Stomach smooth muscle (tissue), 2 donors: ENCODE results near the gene LRRC66.

Source experiments
- H3K27ac ChIP-seq: one replicate; pipeline ENCODE4 v1.7.0; 2013; ENCODE audit warnings: mild to moderate bottlenecking, low read length, inconsistent platforms
- H3K27me3 ChIP-seq, 2 donors: one replicate each; pipeline ENCODE4 v1.7.0; 2013; ENCODE audit warnings: low read length in 2 of 2; ENCODE audit not compliant: insufficient read depth in 2 of 2, control insufficient read depth in 1 of 2
- H3K36me3 ChIP-seq, 2 donors: one replicate each; pipeline ENCODE4 v1.7.0; 2013; ENCODE audit warnings: low read length in 2 of 2; ENCODE audit not compliant: control insufficient read depth in 2 of 2, insufficient read depth in 2 of 2
- H3K4me1 ChIP-seq: one replicate; pipeline ENCODE4 v1.7.0; 2013; ENCODE audit warnings: low read length; ENCODE audit not compliant: control insufficient read depth, insufficient read depth
- H3K4me3 ChIP-seq, 2 donors: one replicate each; pipeline ENCODE4 v1.7.0; 2013; ENCODE audit warnings: low read length in 2 of 2
- H3K9ac ChIP-seq, 2 donors: one replicate each; pipeline ENCODE4 v1.7.0; 2013; ENCODE audit warnings: low read length in 2 of 2, mild to moderate bottlenecking in 1 of 2
- H3K9me3 ChIP-seq, 2 donors: one replicate each; pipeline ENCODE4 v1.7.0; 2013; ENCODE audit warnings: low read length in 2 of 2; ENCODE audit not compliant: control insufficient read depth in 2 of 2
- donor health status: healthy.
- donor health status: Pancreatic carcinoma.

Gene LRRC66

DNA sequence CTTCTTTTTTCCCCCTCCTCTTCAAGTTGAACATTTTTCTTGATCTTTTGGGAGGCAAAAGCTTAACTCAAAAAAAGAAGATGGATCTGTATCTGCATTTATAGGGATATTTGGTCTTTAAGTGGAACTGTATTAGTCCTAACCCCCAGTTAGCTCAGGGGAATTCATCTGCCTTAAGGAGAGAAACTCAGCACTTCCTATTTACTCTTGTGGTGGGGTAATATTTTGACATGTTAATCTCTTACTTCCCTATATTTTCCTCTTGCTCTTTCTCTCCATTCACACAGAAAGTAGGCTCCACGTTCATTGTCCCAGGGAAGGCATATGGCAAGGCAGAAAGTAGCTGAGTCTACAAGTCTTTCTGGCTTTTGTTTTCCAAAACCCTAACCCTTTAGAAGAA is 5.3 kb downstream of the LRRC66 start:
- Histone ChIP-seq H3K4me1 (no peaks in the 10 kb centered on the region), H3K4me3 (no peak overlapping the region), H3K36me3 (peaks cover 0 to 2% of the 10 kb centered on the region in 2 donors), H3K27me3 (no peaks in the 10 kb centered on the region), H3K27ac (no peak overlapping the region), H3K9me3 (no peaks in the 10 kb centered on the region), H3K9ac (no peak overlapping the region)

DNA sequence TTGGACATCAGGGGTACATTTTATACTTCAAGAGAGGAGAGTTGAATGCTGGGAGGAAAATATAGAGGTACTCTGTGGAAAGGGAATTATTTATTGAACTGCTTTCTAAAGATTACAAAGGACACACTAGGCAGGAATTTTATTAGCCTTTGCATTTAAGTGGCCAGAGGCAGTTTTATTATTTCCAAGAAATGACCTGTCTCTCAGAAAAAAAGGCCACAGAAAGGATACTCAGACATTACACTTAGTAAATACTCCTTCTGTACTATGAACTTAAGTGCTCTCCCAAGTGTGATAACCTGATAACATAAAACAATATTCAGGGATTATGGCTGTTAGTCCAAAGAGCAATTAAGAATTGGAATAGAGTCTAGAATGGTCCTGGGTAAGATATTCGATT is 7.5 kb downstream of the LRRC66 start:
- Histone ChIP-seq H3K4me1 (no peaks in the 10 kb centered on the region), H3K9me3 (no peaks in the 10 kb centered on the region), H3K36me3 (peaks cover 0 to 2% of the 10 kb centered on the region in 2 donors), H3K27me3 (no peaks in the 10 kb centered on the region), H3K9ac (no peak overlapping the region), H3K27ac (no peak overlapping the region), H3K4me3 (no peak overlapping the region)

DNA sequence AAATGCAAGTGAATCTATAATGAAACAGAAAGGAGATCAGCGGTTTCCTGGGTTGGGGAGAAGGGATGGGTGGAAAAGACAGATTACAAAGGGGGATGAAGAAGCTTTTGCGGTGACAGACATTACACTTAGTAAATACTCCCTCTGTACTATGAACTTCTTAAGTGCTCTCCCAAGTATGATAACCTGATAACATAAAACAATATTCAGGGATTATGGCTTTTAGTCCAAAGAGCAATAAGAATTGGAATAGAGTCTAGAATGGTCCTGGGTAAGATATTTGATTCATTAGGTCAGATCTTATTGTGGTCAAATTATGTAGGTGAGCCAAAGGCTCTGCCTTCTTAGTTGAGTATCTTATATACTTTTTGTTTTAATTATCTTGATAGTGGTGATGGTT is 9.2 kb downstream of the LRRC66 start:
- no peaks in the 10 kb centered on the region for H3K4me1 ChIP-seq
- no peaks in the 10 kb centered on the region for H3K9me3 ChIP-seq
- no peak overlapping the region for H3K27ac ChIP-seq
- no peaks in the 10 kb centered on the region for H3K27me3 ChIP-seq
- H3K9ac ChIP-seq: no peak overlapping the region
- no peak overlapping the region for H3K4me3 ChIP-seq
- peaks cover 0 to 2% of the 10 kb centered on the region in 2 donors for H3K36me3 ChIP-seq

DNA sequence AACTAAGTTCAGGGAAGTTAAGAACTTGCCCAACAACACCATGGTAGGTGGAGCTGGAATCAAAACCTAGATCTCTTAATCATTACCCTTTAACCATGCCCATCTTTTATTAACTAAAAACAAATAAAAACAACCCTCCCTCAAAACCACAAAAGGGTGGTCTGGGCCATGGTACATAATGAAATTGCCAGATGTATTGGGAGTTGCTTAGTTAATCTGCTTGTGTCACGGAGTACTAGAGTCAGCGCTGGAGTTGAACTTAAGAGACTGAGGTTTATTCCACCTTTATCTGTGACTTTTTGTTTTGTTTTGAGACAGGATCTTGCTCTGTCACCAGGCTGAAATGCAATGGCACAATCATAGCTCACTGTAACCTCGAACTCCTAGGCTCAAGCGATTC is 13.3 kb downstream of the LRRC66 start:
- Histone ChIP-seq H3K9ac (no peak overlapping the region), H3K27ac (no peak overlapping the region), H3K27me3 (no peaks in the 10 kb centered on the region), H3K9me3 (no peaks in the 10 kb centered on the region), H3K4me3 (no peak overlapping the region), H3K36me3 (peaks cover 0 to 2% of the 10 kb centered on the region in 2 donors), H3K4me1 (no peaks in the 10 kb centered on the region)

DNA sequence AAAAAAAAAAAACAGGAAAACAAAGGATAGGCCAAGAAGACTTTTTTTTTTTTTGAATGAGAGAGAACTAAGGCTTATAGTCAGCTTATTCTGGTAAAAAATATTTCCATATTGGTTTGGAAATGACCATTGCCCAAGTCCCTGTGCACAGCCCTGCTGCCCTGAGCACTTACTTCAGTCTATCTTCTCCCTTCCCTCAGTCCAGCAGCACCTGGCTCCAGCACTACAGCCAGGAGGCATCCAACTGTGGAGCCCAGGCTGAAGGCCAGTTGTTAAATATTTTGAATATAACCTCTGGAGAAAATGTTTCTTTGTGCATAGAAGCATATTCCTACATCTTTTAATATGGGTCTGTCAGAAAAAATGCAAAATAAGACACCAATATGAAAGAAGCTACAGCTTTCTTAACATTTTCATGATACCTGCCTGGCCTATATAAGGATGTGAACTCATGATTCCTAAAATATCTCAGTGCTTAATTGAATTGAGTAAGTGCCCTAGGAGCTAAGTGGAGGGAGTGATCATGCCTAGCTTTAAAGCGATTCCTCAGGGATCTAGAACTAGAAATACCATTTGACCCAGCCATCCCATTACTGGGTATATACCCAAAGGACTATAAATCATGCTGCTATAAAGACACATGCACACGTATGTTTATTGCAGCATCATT is 14.4 kb downstream of the LRRC66 start:
- H3K4me3 ChIP-seq: no peak overlapping the region
- H3K27me3 ChIP-seq: no peaks in the 10 kb centered on the region
- no peaks in the 10 kb centered on the region for H3K9me3 ChIP-seq
- H3K4me1 ChIP-seq: no peaks in the 10 kb centered on the region
- H3K27ac ChIP-seq: no peak overlapping the region
- no peak overlapping the region for H3K9ac ChIP-seq
- no peaks in the 10 kb centered on the region for H3K36me3 ChIP-seq

DNA sequence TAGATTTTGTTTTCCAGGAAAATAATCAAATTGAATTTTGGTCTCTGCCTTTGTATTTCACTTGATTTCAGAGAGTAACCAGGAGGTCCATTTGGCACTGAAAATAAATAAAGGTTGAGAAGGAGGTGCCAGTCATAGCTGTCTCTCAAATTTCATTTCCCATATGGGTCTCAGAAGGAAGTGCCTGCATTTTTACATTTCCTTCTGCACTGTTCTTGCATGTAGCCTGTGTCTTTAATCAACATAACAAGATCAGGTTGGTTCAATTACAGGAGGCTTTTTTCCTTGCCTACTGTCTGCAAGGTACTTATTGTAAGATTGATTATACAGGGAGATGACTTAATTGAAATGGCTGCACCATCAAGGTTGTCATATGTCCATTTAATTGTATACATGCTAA is 15.7 kb downstream of the LRRC66 start:
- no peak overlapping the region for H3K4me3 ChIP-seq
- no peaks in the 10 kb centered on the region for H3K4me1 ChIP-seq
- no peak overlapping the region for H3K27ac ChIP-seq
- no peak overlapping the region for H3K9ac ChIP-seq
- no peaks in the 10 kb centered on the region for H3K36me3 ChIP-seq
- H3K9me3 ChIP-seq: no peaks in the 10 kb centered on the region
- no peaks in the 10 kb centered on the region for H3K27me3 ChIP-seq

DNA sequence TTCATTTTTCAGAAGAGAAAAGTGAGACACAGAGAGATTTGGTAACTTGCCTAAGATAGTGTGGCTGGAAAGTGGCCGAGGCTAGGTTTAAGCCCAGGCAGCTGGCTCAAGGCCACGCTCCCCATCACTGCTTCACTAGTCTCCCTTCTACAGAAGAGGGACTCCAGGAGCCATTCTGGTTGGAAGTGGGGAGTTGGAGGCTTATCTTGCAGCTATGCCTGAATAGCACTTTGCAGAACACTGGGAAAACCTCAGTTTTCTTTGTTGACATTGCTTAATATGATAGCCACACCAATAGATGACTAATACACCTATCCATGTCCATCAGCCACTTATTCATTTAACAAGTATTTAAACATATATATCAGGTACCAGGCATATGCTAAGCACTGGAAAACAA is 18.5 kb downstream of the LRRC66 start:
- Histone ChIP-seq H3K27ac (no peak overlapping the region), H3K4me1 (no peaks in the 10 kb centered on the region), H3K9me3 (no peaks in the 10 kb centered on the region), H3K9ac (no peak overlapping the region), H3K27me3 (no peaks in the 10 kb centered on the region), H3K4me3 (no peak overlapping the region), H3K36me3 (no peaks in the 10 kb centered on the region)

DNA sequence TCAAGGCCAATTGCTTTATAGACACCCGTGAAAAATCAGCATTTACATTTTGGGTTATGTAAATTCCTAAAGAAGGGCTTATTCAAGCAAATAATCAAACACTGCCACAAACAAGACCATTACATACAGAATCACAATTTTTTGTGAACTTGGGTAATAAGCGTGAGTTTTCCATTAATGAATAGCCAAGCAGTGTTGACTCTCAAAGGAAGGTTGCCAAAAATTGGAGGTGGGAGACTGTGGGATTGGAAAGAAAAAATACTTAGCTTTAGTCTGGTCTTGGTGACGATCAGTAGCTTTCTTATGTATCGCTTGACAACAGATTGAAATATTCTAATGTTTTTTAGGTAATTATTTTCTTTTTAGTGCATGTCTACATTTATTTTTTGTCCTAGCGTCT is 20.9 kb downstream of the LRRC66 start:
- H3K9ac ChIP-seq: no peak overlapping the region
- no peak overlapping the region for H3K4me3 ChIP-seq
- H3K27me3 ChIP-seq: no peaks in the 10 kb centered on the region
- H3K9me3 ChIP-seq: no peaks in the 10 kb centered on the region
- no peak overlapping the region for H3K27ac ChIP-seq
- no peaks in the 10 kb centered on the region for H3K4me1 ChIP-seq
- H3K36me3 ChIP-seq: no peaks in the 10 kb centered on the region

DNA sequence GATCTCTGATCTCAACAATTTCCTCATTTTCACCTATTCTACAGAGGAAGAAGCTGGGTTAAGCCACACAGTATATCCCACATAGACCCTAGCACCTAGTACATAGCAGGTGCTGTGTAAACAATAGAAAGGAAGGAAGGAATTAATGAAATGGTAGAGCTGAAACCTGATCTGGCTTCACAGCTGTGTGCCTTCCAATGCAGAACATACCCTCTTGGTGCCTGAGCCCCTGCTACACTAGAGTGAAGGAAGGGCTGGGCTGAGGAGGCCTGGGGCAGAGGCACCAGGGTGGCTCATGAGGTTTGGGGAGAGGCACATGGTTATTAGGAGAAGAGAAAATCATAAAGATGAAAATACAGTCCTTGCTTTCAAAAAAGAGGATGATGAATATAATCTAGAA is 21.3 kb downstream of the LRRC66 start:
- Histone ChIP-seq H3K9me3 (no peaks in the 10 kb centered on the region), H3K27me3 (no peaks in the 10 kb centered on the region), H3K27ac (no peak overlapping the region), H3K4me1 (no peaks in the 10 kb centered on the region), H3K9ac (no peak overlapping the region), H3K36me3 (no peaks in the 10 kb centered on the region), H3K4me3 (no peak overlapping the region)

DNA sequence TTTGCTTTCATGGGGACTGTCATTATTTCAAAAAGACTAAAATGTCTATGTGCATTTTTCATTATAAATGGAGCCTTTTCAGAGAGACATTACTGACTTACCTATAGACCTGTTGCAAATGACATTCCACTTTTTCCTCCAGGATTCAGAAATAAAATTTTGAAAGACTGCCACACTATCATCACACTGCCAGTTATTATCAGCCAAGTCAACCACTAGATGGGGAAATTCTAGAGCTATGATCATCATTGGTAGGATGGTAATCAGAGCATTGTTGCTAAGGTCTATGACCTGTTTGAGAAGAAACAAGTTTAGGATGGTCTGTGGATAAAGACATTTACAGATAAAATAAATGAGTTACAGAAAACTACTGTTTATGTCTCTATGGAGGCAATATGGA is 22.5 kb downstream of the LRRC66 start:
- no peaks in the 10 kb centered on the region for H3K9me3 ChIP-seq
- H3K9ac ChIP-seq: no peak overlapping the region
- H3K27me3 ChIP-seq: no peaks in the 10 kb centered on the region
- no peaks in the 10 kb centered on the region for H3K4me1 ChIP-seq
- H3K27ac ChIP-seq: no peak overlapping the region
- H3K36me3 ChIP-seq: no peaks in the 10 kb centered on the region
- no peak overlapping the region for H3K4me3 ChIP-seq

DNA sequence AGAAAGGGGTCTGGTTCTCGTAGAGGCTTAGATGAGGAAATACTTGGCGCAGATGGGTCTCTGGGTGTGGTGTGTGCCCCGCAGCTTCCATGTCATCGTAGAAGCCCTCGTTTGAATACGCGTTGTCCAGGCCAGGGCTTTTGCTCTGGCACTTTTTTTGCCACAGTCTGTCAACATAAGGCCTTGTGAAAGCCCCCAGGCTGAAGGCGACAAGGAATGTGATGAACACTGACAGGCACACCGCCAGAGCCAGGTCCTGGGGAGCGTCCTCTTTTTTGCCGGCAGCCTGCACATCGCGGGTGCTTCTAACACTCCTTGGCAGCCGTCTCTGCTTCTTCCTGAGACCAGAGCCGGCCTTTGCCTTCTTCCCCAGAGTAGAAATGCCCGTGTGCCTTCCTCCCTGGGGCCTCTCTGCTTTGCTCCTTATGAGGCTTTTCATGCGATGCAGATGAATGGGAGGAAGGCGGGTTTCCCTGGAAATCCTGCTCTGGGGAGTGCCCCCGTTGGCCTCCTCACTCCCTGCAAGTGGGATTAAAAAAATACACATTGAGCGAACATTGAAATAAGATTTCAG is 24.4 kb downstream of the LRRC66 start:
- H3K9me3 ChIP-seq: peaks cover 0 to 6% of the 10 kb centered on the region in 2 donors
- H3K27ac ChIP-seq: no peak overlapping the region

More for the DNA sequence above, 24.4 kb downstream of the LRRC66 start:
- Histone ChIP-seq H3K36me3 (no peaks in the 10 kb centered on the region), H3K4me1 (no peaks in the 10 kb centered on the region), H3K9ac (no peak overlapping the region), H3K4me3 (no peak overlapping the region), H3K27me3 (peaks cover 0 to 3% of the 10 kb centered on the region in 2 donors)
